SH-SY5Y (cell line): ENCODE measurements around the gene ABTB2.

Experiments used
- GATA2 ChIP-seq: IDR thresholded peaks from 2 replicates; pipeline ENCODE4 v1.6.1; 2011; ENCODE audit warnings: mild to moderate bottlenecking, low read depth, low read length
- GATA3 ChIP-seq: IDR thresholded peaks from 2 replicates; pipeline ENCODE4 v1.6.1; 2011; ENCODE audit warnings: low read depth, mild to moderate bottlenecking, low read length, moderate library complexity

DNA sequence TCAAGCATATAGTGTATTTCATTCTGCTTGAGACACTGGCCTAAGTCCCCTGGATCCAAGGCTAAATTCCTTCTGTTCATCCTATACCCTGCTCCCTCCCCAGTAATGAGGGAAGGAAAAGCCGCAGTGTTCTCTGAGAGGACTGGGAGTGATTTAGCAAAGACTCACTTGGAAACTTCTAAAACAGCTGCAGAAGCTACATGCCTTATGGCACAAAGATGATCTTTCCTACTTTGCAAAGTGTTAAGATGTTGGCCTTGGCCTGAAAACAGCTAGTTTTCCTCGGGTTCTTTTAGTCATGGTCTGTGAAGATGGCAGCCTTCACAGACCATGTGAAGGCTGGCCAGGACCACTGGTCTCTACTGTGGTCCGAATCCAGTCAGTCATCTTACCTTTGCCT is 65.7 kb downstream of the ABTB2 start:
- TF ChIP-seq GATA3 (no peak), GATA2 (no peak)
